Measurements from ENCODE around the gene MAPRE3.
A peak's percentile ranks its signal among the peaks of the same experiment; 100 is the strongest.

The MAPRE3 gene

DNA sequence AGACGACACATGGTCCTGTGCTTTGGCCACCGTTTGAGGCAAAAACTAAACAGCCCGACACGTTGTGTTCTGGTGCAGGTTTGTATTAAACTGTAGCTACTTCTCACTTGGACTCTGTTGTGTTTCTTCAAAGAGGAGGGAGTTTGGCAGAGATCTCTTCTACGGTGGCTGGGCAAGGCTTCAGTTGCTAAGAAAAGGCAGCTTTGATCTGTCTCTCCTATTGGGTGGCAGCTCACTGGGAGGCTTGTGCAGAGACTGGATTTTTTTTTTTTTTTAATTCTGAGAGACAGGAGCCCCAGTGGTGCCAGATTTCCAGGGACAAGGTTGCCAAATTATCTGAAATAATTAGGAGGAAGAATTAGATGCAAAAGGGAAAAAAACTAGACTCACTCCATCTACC is 20.2 kb upstream of the MAPRE3 start:
- no peak for DNase-seq

DNA sequence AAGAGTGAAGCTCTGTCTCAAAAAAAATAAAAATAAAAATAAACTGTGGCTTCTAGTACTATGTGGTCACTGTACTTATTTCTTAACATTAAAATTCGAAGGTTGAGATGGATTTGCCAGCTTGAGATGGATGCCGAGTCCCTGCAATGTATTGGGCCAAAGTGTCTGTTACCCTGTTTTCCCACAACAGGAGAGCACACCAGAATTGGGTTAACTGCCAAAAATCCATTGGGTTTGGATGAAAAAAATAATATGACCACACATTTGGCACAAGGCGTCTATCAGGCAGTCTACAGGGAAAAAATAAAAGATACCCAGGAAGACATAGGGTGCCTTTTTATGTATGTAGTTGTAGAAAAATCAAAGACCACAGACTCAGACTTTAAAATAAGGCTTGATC is 19.2 kb upstream of the MAPRE3 start:
- peak in 1 of 14 donors; percentile 63 for DNase-seq

DNA sequence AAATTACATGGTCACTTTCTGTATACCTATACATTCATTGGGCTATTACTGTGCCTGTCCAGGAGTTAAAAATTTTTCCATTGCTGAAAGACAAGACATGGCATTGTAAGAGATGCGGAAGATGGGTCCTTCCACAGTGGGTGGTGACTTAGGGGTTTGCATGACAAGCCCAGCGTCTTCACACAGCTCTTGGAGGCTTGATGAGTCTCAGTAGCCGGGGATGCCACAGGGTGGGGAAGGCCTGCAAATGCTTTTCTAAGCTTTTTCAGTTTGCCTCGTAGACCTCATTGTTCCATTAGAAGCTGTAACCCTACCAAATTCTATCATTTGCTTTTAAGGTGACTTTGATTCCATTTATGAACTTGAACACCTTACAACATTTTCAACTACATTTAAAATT is 18.1 kb upstream of the MAPRE3 start:
- DNase-seq: no peak

DNA sequence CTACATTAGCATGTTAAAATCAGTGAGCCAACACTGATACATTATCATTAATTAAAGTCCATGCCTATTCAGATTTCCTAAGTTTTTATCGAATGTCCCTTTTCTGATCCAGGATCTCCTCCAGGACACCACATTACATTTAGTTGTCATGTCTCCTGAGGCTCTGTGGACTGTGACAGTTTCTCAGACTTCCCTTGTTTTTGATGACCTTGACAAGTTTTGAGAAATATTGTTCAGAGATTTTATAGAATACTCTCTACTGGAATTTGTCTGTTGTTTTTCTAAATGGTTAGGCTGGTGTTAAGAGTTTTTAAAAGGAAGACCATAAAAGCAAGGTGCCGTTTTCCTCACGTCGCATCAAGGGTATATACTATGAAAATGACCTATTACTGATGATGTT is 16.3 kb upstream of the MAPRE3 start:
- DNase-seq: no peak

DNA sequence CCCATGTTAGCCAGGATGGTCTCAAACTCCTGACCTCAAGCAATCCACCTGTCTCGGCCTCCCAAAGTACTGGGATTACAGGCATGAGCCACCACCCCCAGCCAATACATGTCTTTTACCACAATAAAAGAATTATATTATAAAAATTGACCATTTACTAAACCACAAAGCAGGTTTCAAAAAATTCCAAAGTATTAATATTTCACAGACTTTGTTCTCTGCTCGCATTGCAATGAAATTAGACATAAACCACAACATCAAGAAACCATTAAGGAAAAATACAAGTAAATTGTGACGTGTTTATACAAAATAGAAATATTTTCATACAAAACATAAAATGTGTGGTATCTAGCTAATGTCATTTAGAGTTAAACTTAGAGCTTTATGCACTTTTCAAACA is 13.4 kb upstream of the MAPRE3 start:
- no peak for DNase-seq

DNA sequence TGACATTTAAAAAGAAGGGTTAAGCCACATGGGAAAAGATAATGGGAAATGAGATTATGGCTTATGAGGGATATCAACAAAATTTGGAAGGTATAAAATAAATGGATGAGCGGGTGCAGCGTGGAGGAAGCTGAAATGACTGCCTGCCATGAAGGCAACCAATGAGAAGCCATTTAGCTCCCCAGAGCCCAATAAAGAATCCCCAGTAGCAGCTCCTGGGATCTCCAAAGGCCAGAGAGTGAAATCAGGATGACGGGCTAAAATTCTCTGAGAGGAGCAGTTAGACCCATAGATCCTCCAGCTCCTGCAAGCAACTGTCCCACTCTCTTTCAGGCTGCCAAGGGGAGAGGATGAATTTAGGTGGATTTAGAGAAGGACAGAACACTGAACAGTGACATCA is 12.9 kb upstream of the MAPRE3 start:
- DNase-seq: no peak

DNA sequence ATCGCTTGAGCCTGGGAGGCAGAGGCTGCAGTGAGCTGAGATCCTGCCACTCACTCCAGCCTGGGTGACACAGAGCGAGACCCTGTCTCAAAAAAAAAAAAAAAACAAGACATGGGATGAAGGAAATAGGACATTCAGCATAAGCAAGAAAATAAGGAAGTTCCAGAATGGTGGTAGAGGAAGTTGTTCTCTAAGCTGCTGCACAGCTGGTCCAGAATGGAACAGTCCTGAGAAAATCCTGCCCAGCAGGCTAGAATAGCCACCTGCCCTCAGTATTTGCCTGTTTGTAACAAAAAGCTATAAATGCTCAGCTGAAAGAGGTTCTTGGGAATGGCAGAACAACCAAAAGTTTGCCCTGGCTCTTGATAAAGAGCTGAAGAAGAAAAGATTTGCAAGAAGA is 11.1 kb upstream of the MAPRE3 start:
- DNase-seq: no peak

DNA sequence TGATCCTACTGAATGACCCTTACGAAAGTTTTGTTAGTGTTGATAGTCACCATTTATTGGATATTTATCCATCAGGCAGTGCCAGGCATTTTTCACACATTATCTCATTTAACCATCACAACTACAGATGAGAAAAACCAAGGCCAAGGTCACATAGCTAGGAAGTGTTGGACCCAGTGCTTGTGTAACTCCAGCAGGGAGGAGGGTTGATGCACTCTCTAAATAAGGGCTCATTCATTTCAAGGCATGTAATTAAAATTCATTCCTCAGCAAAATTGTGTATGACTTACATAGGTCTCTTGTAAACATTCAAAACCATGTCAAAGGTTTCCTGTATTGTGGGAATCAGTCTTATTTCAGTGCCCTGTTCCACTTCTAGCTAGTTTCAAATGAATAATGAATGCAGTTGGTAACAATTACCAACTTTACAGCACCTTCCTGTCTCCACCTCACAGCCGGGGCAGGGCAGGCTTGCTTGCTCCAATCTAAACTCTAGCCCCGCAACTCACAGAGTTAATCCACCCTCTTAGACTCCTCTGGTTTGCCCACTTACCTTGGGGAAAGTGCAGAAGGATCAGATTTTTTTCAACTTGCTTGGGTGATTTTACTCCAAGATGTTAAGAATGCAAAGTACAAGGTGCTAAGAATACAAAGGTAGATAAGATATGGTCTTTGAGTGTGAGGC is 5.8 kb upstream of the MAPRE3 start:
- DNase-seq: no peak

DNA sequence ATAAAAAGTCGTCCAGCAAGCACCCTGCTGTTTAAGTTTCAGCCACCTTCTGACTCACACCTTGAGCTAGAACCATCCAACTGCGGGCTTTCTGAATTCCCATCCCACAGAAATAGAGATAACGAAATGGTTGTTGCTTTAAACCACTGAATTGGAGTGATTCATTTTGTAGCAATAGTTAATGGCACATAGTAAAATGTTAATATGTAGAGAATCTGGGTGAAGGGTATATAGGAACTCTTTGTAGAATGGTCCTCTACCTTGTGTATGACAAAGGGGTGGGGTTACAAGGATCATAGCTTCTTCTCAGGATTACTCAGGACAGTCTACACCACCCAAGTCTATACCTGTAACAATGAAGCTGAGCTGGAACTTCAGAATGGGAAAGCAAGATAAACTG is 2.4 kb upstream of the MAPRE3 start:
- DNase-seq: no peak

DNA sequence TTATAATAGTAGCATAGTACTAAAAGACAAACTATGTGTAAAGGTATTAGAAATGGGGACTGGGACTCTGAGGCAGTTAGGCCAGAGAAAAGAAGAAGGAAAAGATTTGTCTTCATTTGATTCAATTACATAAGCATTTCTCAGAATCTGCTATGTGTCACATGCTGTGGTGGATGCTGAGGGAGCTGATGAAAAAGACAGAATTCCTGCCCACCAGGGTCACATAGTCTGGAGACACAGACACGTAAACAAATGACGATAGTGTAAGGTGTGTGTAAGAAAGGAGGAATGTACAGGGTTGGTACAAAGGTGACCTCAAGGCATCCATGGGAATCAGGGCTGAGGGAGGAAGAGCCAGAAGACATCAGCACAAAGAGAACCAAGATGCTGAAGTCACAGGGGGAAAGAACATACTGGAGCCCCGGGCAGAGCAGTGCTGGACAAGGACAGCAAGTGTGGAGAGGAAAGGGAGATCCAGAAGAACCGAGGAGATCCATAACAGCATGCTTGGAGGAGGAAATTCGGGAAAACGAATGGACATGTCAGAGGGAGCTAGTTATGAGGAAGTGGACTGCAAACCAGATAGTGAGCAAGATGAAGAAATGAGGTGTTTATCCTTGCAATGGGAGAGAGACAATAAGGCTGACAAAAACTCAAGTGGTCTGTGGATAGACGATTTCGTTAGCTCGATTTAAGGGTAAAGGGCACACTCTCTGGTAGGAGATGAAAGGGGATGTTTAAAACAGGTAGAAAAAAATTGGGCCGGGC is 1.2 kb upstream of the MAPRE3 start:
- DNase-seq: no peak

DNA sequence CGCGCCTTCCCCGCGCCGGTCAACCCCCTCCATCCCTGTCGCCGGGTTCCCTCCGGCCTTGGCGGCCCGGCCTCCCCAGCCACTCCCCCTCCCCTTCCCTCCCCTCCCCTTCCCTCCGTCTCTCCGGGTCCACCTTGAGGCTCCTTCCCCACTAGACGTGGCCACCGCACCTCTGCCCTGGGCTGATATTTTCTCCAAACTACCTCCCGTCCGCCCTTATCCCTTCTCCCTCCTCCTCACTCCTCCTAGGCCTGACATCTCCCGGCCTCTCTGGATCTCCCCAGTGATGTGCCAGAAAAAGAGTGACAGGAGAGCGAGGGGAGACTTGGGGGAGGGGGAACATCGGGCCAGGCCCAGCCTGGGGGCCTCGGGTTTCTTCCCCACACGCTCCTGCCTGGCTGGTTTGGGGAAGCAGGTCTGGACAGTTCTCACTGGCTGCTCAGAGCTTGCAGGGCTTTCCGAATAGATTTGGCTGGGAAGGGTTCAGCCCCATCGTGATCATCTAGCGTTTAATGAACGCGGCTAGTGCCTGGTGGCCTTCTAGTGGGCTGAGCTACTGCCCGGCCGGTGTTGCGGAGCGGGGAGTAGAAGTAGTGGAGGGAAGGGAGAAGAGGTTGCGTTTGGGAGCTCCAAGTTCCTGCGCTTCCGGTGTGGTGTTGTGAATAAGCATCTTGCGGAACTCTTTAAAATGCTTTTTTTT is 641 bp downstream of the MAPRE3 start:
- peak in 5 of 14 donors; percentile 21 to 62 (median 56) for DNase-seq

DNA sequence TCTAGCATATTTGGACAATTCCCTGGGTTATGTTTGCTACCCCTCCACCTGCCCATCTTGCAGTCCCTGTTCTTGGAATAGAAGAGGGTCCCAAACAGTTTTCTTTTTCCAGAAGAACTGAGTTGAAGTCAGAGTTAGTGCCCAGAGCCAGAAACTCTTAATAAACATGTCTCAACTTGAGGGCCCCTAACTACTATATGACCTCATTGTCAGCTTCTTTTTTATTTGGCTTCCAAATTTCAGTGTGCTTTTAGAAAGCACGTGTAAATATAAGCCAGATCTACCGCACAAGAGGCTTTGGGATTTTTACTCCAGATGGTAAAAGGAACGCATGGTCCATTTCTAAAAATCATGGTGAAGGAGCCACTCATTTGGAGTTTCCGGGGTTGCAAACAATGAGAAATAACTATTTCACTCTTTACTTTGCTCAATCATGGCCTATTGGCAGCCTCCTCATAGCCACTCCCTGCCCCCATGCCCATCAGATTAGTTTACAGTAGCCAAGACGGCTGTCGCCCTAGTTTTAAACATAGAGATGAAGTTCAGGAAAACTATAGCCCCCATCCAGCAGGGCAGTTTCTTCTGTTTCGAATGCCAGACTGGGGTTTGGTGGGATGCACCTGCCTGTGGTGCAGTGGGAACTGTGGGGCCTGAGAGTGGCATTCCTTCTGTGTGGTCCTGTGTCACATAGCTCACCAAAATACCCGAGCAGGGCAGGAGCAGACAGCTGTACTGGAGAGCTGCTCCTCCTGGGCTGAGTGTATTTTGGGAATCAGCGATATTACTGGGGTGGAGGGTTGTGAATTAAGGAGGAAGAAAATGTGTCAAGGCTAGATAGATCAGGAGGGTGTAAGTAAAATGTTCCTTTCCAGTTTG is 1.7 kb downstream of the MAPRE3 start:
- peak in 1 of 14 donors; percentile 21 for DNase-seq

DNA sequence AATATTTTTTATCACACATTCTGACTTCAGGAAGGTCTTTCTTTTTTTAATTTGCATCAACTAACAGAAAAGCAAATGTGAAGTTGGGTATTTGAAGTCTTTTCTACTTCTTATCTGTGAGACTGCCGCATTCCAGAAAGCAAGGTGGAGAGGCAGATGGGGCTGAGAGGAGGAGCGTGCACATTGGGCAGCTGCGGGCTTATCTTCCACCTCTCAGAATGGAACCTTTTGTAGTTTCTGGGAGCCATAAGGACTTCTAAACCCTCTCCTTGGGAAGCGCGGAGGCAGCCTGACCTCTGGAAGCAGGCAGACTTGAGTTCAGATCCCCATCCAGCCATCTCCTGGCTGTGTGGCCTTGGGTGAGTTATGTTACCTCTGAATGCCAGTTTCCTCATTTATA is 3.9 kb downstream of the MAPRE3 start:
- no peak for DNase-seq

DNA sequence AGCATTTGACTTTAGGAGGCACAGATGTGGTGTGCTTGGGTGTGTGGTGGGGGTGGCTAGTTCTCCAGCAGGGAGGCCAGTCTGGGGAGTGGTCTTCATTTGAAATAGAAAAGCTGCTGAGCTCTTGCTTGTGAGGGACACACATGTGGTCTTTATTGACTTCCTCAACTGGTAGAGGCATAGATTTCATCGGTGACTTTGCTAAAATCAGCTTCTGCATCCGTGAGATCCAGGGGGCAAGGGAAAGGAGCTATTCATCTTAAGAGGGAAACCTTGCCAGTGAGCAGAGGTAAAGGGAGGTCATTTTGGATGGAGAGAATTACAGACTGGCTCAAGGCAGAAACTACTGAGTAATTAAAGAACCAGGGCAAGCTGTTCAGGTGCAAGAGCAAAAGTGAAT is 4.7 kb downstream of the MAPRE3 start:
- DNase-seq: no peak

DNA sequence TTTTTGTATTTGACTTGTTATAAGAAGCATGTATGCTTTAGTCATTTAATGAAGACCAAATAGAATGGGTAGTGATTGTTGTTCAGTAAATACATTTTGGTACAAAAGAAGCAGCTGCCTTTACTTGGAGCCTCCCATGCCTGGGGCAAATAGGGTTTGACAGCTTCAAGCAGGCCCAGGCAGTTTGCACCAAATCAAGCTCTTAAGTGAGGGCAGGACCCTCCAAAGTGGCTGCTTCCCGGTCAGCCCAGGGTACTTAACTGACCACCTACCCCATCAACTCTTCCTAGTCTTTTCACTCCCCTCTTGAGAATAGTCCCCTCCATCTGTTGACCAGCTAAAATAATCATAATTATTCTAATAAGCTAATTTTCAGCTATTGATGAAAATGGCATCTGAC is 5.2 kb downstream of the MAPRE3 start:
- no peak for DNase-seq

DNA sequence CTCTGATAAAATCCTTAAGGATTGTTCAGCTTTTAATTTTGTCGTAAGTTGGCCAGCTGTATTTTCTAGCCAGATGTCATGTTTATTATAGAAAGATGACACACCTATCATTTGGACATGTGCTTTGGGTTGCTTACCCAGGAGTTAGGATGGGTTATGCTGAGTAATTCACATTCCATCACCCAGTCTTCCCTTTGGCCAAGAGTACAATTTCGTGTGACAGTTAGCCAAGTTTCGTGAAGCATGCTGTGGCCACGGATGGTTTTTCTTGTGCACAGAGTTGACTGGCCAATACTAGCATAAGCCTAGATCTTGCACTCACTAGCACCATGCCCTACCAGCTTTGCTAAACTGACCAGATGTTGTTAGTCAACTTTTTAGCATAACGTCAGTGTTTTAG is 5.8 kb downstream of the MAPRE3 start:
- DNase-seq: peak in 1 of 14 donors; percentile 33

DNA sequence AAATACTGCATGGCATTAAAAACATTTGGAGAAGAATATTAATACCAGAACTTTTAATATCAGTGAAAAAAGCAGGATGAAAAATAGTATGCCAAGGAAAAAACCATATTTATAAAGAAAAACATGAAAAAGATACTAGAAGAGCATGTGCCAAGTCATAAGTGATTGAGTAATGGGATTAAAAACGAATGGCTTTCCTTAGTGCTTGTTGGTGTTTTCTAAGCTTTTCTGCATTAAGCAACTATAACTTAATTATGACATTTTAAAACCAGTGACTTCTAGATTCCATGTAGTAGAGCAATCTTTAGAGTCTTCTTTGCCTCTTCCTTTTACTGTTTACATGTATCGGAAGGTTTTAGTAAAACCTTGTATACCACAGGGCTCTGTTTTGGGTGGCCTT is 6.6 kb downstream of the MAPRE3 start:
- no peak for DNase-seq

DNA sequence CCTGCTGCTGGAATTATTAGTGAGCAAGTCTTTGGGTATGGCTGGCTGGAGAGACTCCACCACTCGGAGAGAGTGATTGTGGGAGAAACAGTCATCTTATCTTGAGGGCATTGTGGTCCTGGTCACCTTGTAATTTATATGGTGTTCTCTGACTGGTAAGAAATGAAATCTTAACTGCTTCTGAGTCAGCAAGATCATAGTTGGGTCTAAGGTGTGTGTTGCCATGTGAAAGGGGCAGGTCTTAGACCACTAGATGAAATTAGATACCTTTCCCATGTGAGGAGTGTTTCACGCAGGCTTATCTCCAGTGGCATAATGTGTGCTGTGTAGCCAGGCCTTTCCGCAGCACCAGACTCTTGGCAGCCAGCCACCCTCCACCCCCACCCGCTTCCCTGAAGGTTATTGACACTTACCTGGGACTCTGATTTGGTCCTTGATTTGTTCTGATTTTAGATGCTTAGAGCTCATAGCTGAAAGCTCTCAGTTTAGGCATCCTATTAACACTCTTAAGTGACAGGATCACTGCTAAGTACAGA is 7.7 kb downstream of the MAPRE3 start:
- peak in 1 of 14 donors; percentile 60 for DNase-seq

DNA sequence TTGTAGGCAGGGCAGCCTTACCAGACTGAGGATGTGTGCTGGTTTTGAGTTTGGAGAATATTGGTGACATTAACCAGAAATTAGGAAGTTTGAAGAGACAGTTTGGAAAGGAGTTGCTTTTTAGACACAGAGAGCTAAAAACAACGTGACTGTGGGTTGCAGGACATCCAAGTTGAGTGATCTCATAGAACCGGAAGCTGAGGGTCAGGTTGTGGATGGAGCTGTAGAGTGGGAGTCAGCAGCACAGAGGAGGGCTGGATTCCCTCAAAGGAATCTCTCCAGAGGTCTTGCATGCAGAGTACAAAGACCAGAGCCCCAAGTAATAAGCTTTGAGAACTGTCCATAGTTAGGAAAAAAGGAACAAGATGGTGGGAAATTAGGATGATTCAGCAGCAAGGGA is 9.3 kb downstream of the MAPRE3 start:
- DNase-seq: no peak

DNA sequence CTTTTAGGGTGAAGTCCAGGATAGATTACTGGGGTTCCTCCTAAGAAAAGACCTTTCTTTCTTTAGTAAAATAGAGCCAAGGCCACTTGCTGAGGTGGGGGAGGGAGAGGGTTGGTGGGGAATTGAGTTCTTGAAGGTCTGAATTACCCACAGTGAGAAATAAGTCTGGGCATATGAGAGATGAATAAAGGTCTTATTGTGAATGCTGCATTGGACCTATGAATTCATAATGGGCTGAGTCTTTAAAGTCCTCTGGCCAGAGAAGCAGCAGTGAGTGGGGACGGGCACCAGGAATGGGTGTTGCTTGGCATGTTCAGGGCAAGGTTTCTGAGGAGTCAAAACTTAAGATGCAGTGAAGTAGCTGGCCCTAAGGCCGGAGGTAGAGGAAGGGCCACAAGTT is 10.5 kb downstream of the MAPRE3 start:
- DNase-seq: no peak

DNA sequence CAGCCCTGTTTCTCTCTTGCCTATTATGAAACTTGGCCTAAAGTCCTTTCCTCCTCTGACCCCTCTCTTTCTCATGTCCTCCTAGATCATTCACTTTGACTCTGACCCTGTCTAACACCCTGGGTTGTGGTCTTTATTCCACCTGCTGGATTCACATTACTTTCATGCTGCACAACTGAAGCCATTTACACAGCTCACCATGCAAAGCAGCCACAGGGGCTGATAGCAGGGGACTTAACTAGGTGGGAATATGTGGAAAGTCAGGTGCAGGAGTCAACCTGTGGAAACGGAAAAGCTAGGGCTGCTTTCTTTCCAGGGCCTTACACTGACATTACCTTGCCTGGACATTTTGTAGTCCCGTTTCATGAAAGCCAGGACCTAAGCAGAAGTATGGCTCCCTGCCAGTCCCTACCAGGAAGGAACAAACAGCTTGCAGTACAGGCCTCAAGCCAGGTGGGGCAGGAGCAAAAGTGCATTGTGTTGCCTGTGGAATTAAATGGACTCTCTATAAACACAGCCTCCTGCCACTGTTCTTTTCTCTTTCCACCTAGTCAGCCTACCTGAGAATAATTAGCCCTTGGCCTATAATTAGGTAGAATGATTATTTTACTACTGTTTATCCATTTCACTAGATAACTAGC is 11.8 kb downstream of the MAPRE3 start:
- DNase-seq: peak in 6 of 14 donors; percentile 21 to 95 (median 42)

DNA sequence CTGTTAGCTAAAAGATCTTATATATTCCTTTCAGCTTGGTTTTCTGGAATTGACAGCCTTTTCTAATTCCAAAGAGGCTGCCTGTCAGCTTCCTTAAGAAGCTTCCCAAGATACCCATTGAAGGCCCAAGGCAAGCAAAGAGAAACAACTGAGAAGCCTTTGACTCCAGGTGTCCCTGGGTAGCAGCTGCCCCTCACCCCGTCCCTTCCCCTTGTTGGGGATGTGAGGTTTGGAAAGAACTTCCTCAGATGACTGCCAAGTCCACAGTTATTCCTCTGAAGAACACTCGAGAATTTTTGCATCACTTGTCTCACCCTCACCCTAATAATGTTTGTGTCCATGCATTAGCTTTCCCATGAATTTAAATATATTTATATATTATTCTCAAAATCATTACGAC is 13.3 kb downstream of the MAPRE3 start:
- DNase-seq: no peak
